ENCODE measurements around the gene CDA. TPM values are rescaled to one million over a fixed set of nuclear protein-coding genes. Genes with fewer than 3 reads are reported as not detected.

The CDA gene
- total RNA-seq, 1 donor from 2014 or later: not detected

DNA sequence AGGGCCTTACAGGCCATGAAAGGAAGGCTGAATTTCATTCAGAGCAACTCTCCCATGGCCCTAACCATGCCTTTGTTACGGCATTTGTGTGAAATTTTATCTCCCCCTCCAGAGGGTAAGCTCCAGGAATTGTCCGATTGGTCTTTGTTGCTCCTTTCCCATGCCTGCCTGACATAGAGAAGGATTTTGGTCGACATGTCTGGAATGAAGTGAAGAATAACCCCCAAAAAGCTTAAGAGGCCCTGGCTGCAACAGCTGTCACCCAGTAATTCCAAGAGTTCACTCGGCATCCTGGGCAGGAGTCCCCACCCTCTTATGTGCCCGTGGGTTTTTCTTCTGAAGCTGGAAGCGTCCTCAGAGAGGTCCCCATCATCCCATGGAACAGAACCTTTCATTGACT is 20.6 kb downstream of the CDA start:
- no peak overlapping the region for H3K27ac Mint-ChIP-seq (ENCODE audit: unreplicated experiment)
- Histone ChIP-seq H3K27ac (ENCODE audit: low read depth, low read length) (no peak overlapping the region), H3K4me2 (ENCODE audit: low read length) (no peak overlapping the region), H3K9me3 (ENCODE audit: insufficient read depth, low read depth, low read length) (no peaks in the 10 kb centered on the region), H3K36me3 (ENCODE audit: insufficient read depth, low read length) (no peaks in the 10 kb centered on the region), H3K27me3 (ENCODE audit: insufficient read depth, low read length) (no peaks in the 10 kb centered on the region), H3K9ac (ENCODE audit: low read length) (no peak overlapping the region), H3K79me2 (ENCODE audit: insufficient read depth, low read length) (no peaks in the 10 kb centered on the region), H3K4me1 (ENCODE audit: insufficient read depth, low read length) (peaks cover 20% of the 10 kb centered on the region), H2AFZ (ENCODE audit: low read depth, low read length) (peak overlapping the region; percentile 20), H4K20me1 (ENCODE audit: insufficient read depth, low read length) (no peaks in the 10 kb centered on the region), H3K4me3 (ENCODE audit: insufficient read depth, low read depth, low read length) (no peak overlapping the region)
- no peak overlapping the region for H3K4me3 Mint-ChIP-seq (ENCODE audit: unreplicated experiment)
- TF ChIP-seq EZH2 (IDR thresholded peaks at IDR 0.05; ENCODE audit: insufficient read depth, low read length): no peak
- TF ChIP-seq, protein P1, sequence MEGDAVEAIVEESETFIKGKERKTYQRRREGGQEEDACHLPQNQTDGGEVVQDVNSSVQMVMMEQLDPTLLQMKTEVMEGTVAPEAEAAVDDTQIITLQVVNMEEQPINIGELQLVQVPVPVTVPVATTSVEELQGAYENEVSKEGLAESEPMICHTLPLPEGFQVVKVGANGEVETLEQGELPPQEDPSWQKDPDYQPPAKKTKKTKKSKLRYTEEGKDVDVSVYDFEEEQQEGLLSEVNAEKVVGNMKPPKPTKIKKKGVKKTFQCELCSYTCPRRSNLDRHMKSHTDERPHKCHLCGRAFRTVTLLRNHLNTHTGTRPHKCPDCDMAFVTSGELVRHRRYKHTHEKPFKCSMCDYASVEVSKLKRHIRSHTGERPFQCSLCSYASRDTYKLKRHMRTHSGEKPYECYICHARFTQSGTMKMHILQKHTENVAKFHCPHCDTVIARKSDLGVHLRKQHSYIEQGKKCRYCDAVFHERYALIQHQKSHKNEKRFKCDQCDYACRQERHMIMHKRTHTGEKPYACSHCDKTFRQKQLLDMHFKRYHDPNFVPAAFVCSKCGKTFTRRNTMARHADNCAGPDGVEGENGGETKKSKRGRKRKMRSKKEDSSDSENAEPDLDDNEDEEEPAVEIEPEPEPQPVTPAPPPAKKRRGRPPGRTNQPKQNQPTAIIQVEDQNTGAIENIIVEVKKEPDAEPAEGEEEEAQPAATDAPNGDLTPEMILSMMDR (IDR thresholded peaks at IDR 0.05; ENCODE audit: insufficient read depth, low read depth, low read length): no peak
- FAIRE-seq (no peak), DNase-seq (ENCODE audit: low read depth) (no peak)
- H3K4me1 Mint-ChIP-seq (ENCODE audit: low read depth, unreplicated experiment): peaks cover 11% of the 10 kb centered on the region
- no peaks in the 10 kb centered on the region for H3K9me3 Mint-ChIP-seq (ENCODE audit: unreplicated experiment)
- H3K27me3 Mint-ChIP-seq (ENCODE audit: low read depth, unreplicated experiment): no peaks in the 10 kb centered on the region
- no peaks in the 10 kb centered on the region for H3K36me3 Mint-ChIP-seq (ENCODE audit: low read depth, unreplicated experiment)

DNA sequence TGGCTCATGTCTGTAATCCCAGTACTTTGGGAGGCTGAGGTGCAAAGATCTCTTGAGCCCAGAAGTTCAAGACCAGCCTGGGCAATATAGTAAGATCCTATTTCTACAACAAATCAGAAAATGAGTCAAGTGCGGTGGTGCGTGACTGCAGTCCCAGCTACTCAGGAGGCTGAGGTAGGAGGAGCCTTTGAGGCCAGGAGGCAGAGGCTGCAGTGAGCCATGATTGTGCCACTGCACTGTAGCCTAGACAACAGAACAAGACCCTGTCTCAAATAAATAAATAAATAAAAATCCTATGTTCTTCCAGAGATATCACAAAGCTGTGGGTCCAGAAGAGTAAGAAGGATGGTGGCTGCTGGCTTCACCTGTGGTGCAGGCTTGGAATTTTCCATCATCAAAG is 22.1 kb downstream of the CDA start:
- H3K27me3 ChIP-seq (ENCODE audit: insufficient read depth, low read length): no peaks in the 10 kb centered on the region
- H3K4me3 Mint-ChIP-seq (ENCODE audit: unreplicated experiment): no peak overlapping the region
- H2AFZ ChIP-seq (ENCODE audit: low read depth, low read length): no peak overlapping the region
- peaks cover 16% of the 10 kb centered on the region for H3K4me1 ChIP-seq (ENCODE audit: insufficient read depth, low read length)
- FAIRE-seq (no peak), DNase-seq (ENCODE audit: low read depth) (no peak)
- no peaks in the 10 kb centered on the region for H3K36me3 Mint-ChIP-seq (ENCODE audit: low read depth, unreplicated experiment)
- no peaks in the 10 kb centered on the region for H4K20me1 ChIP-seq (ENCODE audit: insufficient read depth, low read length)
- H3K27ac Mint-ChIP-seq (ENCODE audit: unreplicated experiment): no peak overlapping the region
- TF ChIP-seq, protein P1 (IDR thresholded peaks at IDR 0.05; ENCODE audit: insufficient read depth, low read depth, low read length): no peak
- no peak for TF ChIP-seq EZH2 (IDR thresholded peaks at IDR 0.05; ENCODE audit: insufficient read depth, low read length)
- H3K4me3 ChIP-seq (ENCODE audit: insufficient read depth, low read depth, low read length): no peak overlapping the region
- no peaks in the 10 kb centered on the region for H3K79me2 ChIP-seq (ENCODE audit: insufficient read depth, low read length)
- H3K9me3 Mint-ChIP-seq (ENCODE audit: unreplicated experiment): no peaks in the 10 kb centered on the region
- H3K36me3 ChIP-seq (ENCODE audit: insufficient read depth, low read length): no peaks in the 10 kb centered on the region
- H3K27me3 Mint-ChIP-seq (ENCODE audit: low read depth, unreplicated experiment): no peaks in the 10 kb centered on the region
- H3K27ac ChIP-seq (ENCODE audit: low read depth, low read length): no peak overlapping the region
- H3K9ac ChIP-seq (ENCODE audit: low read length): no peak overlapping the region
- no peaks in the 10 kb centered on the region for H3K9me3 ChIP-seq (ENCODE audit: insufficient read depth, low read depth, low read length)
- H3K4me2 ChIP-seq (ENCODE audit: low read length): no peak overlapping the region
- peaks cover 8% of the 10 kb centered on the region for H3K4me1 Mint-ChIP-seq (ENCODE audit: low read depth, unreplicated experiment)

DNA sequence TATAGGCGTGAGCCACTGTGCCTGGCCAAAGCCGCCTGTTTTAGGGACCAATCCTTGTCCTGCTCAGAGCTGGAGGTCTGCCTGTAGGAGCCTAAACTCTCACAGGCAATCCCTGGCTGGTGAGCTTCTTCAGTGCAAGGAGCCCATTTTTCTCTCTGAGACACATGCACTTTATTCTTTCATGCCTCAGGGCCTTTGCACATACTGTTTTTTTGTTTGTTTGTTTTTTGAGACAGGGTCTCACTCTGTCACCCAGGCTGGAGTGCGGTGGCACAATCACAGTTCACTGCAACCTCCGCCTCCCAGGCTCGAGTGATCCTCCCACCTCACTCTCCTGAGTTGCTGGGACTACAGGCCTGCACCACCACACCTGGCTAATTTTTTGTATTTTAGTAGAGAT is 22.8 kb downstream of the CDA start:
- Mint-ChIP-seq H3K4me3 (ENCODE audit: unreplicated experiment) (no peak overlapping the region), H3K9me3 (ENCODE audit: unreplicated experiment) (no peaks in the 10 kb centered on the region), H3K4me1 (ENCODE audit: low read depth, unreplicated experiment) (peaks cover 8% of the 10 kb centered on the region), H3K27me3 (ENCODE audit: low read depth, unreplicated experiment) (no peaks in the 10 kb centered on the region), H3K36me3 (ENCODE audit: low read depth, unreplicated experiment) (no peaks in the 10 kb centered on the region), H3K27ac (ENCODE audit: unreplicated experiment) (no peak overlapping the region)
- no peak for DNase-seq (ENCODE audit: low read depth)
- H3K4me3 ChIP-seq (ENCODE audit: insufficient read depth, low read depth, low read length): no peak overlapping the region
- no peaks in the 10 kb centered on the region for H4K20me1 ChIP-seq (ENCODE audit: insufficient read depth, low read length)
- H3K9me3 ChIP-seq (ENCODE audit: insufficient read depth, low read depth, low read length): no peaks in the 10 kb centered on the region
- no peaks in the 10 kb centered on the region for H3K79me2 ChIP-seq (ENCODE audit: insufficient read depth, low read length)
- FAIRE-seq: no peak
- H3K9ac ChIP-seq (ENCODE audit: low read length): no peak overlapping the region
- H2AFZ ChIP-seq (ENCODE audit: low read depth, low read length): no peak overlapping the region
- H3K36me3 ChIP-seq (ENCODE audit: insufficient read depth, low read length): no peaks in the 10 kb centered on the region
- TF ChIP-seq, protein P1 (IDR thresholded peaks at IDR 0.05; ENCODE audit: insufficient read depth, low read depth, low read length): no peak
- no peak for TF ChIP-seq EZH2 (IDR thresholded peaks at IDR 0.05; ENCODE audit: insufficient read depth, low read length)
- peaks cover 16% of the 10 kb centered on the region for H3K4me1 ChIP-seq (ENCODE audit: insufficient read depth, low read length)
- no peaks in the 10 kb centered on the region for H3K27me3 ChIP-seq (ENCODE audit: insufficient read depth, low read length)
- H3K4me2 ChIP-seq (ENCODE audit: low read length): no peak overlapping the region
- H3K27ac ChIP-seq (ENCODE audit: low read depth, low read length): no peak overlapping the region
